ENCODE measurements around the gene ST14.

DNA sequence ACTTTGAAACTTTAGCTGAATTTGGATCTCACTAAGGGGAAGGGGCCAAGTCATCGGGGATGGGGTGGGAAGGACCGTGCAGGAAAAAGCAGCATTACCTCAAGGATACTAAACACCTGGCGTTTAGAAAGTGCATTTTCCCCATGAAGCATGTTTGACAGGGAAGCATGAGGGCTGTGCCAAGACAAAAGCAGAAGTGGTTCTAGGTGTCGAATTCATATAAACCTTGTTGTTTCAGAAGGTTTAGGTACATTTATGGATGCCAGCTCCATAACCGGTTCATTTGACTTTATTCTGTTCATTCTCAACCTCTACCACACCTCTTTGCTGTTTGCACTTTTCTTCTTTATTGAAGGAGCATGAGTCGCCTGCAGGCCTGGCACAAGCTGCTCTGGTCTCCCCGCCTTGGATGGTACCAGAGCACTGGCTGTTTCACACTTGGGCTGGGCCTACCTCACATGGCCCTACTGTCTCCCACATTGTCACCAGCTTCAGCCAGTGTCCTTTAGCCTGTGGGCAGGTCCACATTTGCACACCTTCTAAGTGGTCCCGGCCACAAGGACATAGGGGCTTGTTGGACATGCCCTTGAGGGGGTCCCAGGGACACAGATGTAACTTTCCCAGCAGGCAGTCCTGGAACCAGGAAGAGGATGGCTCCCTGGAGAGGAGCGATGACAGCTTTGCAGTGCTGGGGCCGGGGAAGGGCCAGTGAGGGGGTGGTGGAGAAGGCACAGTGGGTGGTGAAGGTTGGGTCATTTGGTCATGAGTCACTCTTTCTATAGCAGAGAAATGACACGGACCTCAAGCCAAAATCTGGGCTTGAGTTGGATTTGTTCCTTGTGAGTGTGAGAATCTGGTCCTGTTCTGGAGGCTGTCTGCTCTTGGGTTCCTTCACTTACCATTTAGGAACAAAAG lies 3.2 kb upstream of the ST14 start:
- TF ChIP-seq, protein P1, sequence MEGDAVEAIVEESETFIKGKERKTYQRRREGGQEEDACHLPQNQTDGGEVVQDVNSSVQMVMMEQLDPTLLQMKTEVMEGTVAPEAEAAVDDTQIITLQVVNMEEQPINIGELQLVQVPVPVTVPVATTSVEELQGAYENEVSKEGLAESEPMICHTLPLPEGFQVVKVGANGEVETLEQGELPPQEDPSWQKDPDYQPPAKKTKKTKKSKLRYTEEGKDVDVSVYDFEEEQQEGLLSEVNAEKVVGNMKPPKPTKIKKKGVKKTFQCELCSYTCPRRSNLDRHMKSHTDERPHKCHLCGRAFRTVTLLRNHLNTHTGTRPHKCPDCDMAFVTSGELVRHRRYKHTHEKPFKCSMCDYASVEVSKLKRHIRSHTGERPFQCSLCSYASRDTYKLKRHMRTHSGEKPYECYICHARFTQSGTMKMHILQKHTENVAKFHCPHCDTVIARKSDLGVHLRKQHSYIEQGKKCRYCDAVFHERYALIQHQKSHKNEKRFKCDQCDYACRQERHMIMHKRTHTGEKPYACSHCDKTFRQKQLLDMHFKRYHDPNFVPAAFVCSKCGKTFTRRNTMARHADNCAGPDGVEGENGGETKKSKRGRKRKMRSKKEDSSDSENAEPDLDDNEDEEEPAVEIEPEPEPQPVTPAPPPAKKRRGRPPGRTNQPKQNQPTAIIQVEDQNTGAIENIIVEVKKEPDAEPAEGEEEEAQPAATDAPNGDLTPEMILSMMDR (IDR thresholded peaks at IDR 0.05): no peak
- TF ChIP-seq POLR2A (IDR thresholded peaks at IDR 0.05): no peak

Measured in heart left ventricle (tissue), 13 donors.